ENCODE data around the gene CCDC171.
"Not testable (repeated sequence)": the region's sequence is repeated elsewhere in the genome, so short reads cannot be mapped to it uniquely, and the experiment has no call there.

Gene CCDC171

DNA sequence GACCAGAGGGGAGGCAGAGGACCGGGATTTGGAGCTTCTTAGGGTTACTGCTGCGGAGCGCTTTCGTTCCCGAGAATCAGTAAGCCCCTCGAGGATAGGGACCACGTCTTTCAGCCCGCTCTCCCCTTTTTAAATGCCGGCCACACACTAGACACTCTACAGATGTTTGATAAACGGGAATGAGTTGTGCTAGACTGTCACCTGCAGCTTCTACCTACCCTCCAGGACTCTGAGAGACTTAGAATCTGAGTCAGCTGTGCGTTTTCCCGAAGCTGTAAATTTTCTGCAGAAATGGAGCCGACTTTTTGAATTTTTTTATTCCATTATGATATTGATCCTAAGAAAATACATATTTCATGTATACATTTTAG is 670 bp downstream of the CCDC171 start:
- DNase-seq (ENCODE audit: low spot score), result no peak
- no peak for FAIRE-seq

DNA sequence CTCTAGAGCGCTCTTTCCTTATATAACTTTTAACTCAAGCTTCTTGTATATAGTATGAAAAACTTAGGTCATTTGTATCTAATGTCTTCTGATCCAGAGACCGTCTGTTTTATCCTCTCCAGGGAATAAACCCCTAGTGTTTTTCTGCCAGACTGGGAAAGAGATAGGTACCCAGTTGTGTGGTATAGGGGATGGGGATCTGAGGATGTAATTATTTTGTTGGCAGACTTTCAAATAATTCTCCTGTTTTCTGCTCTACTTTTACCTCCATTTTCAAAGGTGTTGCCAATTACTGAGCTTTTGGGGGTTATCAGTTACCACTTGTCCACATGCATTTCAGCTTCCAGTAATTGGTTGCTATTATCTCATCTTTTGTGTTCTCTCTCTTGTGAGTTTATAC is 17.9 kb downstream of the CCDC171 start:
- FAIRE-seq, result no peak
- DNase-seq (ENCODE audit: low spot score), result no peak

DNA sequence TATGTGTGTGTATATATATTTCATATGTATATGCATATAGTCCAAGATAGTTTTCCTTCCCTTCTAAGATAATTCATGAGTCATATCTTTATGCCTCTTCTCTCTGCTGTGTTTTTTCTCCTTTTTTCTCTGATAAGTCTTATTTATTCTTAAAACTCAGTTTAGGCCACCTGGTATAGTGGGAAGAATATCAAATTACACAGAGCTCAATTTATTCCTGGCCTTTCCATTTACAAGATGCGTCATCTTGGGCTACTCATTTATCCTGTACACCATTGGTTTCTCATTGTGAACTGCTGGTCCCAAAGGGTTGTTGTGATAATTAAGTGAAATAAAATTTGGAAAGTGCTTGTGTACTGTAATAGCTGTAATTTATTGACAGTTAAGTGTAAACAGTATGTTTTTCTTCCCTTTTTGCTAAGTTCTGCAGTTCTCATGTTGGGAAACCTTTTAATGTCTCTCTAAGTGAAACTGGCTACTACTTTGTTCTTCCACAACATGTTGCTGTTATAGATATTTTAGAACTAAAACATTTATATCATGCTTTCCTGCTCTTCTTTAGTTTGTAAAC is 19.4 kb downstream of the CCDC171 start:
- FAIRE-seq (no peak), DNase-seq (ENCODE audit: low spot score) (no peak)

DNA sequence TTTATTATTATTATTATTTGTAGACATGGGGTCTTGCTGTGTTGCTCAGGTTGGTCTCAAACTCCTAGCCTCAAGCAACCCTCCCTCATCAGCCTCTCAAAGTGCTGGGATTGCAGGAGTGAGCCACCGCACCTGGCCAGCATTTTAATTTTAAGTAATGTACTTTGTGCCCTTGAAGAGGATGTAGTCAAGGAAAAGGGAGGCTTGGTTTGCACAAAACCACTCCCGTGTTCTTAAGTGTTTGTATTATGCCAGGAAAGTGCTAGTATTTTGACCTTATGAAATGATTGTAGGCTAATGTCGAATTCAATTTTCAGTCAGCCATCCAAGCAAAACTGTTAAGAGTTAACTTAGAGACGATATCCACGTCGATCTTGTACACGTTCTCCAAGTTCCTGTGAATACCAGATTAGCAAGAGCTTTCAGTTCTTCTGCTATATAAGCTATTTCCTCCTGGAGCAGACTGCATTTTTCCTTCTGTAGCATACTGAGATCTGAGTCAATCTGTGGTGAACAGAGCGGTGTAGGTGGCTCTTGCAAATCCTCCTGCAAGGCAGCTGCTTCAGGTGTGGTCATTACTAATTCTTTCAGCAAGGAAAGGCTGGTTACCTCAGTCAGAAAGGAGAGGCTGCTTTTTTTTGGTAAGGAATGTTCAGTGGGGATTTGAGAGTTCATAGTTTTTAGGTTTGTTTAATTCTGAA is 23.7 kb downstream of the CCDC171 start:
- FAIRE-seq, result no peak
- no peak for DNase-seq (ENCODE audit: low spot score)

DNA sequence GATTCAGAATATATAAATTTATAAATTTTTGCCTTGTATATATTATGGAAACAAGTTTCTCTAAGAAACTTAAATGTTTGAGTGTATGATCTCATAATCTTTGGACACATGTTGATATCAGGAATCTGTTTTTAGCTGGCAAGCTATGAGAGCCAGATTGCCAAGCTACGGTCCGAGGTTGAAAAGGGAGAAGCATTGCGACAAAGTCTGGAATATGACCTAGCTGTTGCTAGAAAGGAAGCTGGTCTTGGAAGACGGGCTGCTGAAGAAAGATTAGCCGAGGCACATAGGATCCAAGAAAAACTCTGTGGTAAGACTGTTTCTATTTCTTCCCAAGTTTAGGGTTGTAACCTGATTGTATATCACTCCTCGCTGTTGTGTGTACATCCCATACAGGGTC is 25.9 kb downstream of the CCDC171 start:
- DNase-seq (ENCODE audit: low spot score), result no peak
- FAIRE-seq, result no peak

DNA sequence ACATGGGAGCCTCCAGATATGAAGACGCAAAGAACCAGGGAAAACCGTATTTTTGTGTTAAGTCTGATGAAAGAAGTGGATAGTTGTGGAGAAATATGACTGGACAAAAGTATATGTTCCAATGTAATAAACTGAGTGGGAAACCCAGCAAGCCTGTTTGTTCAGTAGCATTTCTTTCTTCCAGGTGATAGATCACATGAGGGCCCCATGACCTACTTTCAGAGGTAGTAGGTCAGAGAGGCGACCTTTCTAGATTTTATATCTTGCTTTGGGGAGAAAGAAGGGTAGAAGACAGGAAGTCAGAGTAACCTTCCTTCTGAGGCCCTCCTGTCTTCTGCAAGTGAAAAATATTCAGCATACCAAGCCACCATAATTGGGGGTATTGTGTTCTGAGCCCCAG is 31.5 kb downstream of the CCDC171 start:
- FAIRE-seq (no peak), DNase-seq (ENCODE audit: low spot score) (no peak)

DNA sequence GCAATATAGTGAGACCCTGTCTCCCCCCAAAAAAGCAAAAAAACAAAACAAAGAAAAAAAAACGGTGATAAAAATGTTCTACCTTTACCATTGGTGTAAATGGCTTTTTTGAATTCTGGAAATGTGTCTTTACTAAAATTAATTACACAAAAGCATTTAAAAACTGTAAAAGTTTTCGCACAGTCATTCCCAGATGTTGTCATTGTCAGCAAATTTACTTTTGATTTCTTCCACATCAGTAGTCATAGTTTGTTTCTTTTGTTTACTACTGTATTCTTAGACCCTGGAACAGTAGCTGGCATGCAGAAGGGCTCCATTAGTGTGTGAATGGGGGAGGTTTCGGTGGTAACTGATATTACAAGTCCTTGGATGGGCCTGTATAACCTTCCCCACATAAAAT is 39.5 kb downstream of the CCDC171 start:
- no peak for FAIRE-seq
- DNase-seq (ENCODE audit: low spot score), result no peak

DNA sequence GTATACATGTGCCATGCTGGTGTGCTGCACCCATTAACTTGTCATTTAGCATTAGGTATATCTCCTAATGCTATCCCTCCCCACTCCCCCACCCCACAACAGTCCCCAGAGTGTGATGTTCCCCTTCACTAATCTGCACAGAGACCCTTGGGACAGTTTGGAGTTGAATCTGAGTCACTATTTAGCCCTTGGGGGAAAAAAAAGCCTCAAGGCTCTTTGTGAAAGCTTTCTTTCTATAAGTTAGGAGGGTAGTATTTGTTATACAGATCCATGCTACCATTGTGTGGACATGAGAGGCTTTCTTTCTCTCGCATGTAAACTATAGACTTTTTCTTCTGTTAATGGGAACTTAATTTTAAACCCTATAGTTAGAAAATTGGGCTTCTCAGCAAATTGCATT is 40.1 kb downstream of the CCDC171 start:
- not testable (repeated sequence) for DNase-seq (ENCODE audit: low spot score); FAIRE-seq

DNA sequence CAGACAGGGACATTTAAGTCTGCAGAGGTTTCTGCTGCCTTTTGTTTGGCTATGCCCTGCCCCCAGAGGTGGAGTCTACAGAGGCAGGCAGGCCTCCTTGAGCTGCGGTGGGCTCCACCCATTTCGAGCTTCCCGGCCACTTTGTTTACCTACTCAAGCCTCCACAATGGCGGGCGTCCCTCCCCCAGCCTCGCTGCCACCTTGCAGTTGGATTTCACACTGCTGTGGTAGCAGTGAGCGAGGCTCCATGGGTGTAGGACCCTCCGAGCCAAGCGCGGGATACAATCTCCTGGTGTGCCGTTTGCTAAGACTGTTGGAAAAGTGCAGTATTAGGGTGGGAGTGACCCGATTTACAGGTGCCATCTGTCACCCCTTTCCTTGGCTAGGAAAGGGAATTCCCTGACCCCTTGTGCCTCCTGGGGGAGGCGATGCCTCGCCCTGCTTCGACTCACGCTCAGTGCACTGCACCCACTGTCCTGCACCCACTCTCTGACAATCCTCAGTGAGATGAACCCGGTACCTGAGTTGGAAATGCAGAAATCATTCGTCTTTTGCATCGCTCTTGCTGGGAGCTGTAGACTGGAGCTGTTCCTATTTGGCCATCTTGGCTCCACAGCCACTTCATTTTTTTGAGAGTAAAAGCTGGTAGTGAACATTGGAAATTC is 48.0 kb downstream of the CCDC171 start:
- DNase-seq (ENCODE audit: low spot score); FAIRE-seq: not testable (repeated sequence)

DNA sequence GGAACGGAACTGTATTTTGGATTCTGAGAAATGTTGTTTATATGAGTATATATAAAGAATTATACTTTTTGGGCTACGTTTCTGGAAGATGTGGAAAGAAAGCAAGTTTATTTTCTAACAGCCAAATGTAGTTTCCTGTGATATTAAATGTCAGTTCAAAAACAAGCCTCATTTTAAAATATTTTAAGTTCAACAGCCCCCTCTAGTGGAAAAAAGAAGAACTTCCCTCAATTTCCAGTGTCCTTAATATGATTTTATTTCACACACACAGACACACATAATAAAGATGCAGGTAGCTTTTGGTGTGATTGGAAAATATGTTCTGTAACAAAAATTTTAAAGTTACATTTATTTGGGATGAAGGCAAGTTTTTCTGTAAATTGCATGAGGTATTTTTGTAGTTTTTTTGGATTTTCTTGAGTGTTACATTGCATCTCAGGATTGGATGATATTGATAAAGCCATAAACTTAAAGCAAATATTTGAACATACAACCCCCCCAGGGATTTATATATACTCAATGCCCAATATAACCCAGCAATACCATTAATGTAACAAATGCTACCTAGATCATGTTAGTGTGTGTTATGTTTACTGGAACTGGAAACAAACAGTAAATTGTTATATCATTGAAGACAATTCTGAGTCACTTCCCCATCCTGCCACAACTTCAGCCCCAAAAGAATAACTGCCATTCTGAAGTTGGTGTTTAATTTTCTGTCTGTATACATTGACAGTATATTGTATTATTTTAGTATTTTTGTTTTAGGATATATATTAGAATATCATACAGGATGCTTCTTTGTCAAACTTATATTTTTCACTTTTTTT is 54.0 kb downstream of the CCDC171 start:
- FAIRE-seq (peak; percentile 84), DNase-seq (ENCODE audit: low spot score) (peak; percentile 31)

DNA sequence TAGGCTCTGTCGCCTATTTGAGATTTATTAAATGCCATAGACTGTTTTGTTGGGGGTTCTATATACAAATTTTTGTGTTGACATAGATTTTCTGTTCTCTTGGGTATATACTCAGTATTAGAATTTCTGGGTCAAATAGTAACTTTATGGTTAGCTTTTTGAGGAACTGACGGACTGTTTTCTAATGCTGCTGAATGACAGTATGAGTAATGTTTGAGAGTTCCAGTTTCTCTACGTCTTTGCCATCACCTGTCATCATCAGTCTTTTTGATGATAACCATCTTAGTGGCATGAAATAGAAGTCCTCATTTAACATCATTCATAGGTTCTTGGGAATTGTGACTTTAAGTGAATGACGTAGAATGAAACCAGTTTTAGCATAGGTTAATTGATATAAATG is 60.1 kb downstream of the CCDC171 start:
- DNase-seq (ENCODE audit: low spot score) (no peak), FAIRE-seq (no peak)

DNA sequence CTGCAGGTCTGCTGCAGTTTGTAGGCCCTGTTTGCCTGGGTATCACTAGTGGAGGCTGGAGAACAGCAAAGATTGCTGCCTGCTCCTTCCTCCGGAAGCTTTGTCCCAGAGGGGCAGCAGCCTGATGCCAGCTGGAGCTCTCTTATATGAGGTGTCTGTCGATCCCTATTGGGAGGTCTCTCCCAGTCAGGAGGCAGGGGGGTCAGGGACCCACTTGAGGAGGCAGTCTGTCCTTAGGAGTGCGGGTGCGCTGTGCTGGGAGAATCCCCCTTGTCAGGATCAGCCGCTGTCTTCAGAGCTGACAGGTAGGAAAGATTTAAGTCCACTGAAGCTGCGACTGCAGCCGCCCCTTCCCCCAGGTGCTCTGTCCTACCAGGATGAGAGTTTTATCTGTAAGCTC is 64.9 kb downstream of the CCDC171 start:
- DNase-seq (ENCODE audit: low spot score) (no peak), FAIRE-seq (no peak)

DNA sequence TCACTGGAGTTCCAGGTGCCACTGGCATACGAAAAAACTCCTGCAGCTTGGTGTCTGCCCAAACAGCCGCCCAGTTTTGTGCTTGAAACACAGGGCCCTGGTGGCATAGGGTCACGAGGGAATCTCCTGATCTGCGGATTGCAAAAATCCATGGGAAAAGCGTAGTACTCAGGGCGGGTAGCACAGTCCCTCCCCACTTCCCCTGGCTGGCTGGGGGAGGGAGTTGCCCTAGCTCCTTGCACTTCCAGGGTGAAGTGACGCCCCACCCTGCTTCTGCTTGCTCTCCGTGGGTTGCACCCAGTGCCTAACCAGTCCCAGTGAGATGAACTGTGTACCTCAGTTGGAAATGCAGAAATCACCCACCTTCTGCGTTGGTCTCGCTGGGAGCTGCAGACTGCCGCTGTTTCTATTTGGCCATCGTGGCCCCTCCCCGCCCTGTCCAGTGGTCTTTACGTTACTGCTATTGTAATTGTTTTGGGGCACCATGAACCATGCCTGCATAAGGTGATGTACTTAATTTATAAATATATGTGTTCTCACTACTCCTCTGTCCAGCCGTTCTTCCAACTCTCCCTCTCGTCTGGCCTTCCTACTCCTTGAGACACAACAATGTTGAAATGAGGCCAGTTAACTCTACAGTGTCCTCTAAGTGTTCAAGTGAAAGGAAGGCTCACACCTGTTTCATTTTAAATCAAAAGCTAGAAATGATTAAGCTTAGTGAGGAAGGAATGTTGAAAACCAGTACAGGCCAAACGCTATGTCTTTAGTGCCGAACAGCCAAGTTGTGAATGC is 65.9 kb downstream of the CCDC171 start:
- no peak for FAIRE-seq
- no peak for DNase-seq (ENCODE audit: low spot score)

DNA sequence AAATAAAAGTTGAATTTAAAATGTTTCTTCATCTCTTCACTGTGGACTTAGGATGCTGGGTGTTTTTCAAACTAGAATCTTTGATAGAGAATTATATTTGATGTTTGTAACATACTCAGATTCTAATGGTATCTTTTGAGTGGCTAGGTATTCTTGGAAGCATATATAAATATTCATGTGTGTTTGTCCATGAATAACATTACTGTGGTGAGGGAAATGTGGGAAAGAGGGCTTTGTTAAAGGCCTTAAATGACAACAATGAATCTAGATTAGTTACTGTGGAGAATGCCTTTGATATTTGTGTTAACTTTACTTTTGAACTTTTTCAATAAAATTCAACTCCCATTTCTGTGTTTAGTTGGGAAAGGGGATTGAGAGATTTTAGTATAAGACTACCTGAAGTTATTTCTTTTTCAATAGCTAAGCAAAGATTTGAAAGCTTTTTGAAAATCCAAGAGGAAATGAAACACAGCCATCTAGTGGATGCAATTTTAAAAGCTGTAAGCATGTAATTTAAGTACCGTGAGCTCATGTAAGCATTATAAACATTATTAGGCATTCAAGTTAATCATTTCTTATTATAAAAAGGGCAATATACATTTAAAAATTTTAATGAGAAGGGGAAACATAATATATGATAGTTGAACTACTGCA is 69.6 kb downstream of the CCDC171 start:
- FAIRE-seq, result peak; percentile 7
- DNase-seq (ENCODE audit: low spot score), result no peak

DNA sequence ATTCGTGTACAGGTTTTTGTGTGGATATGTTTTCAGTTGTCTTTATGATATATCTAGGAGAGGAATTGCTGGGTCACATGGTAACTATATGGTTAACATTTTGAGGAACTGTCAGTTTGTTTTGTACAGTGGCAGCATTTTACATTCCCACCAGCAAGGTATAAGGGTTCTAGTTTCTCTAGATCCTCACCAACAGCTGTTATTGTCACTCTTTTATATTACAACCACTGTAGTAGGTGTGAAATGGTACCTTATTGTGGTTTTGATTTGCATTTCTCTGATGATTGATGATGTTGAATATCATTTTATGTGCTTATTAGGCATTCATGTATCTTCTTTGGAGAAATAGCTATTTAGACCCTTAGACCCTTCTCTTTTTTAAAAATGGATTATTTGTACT is 82.9 kb downstream of the CCDC171 start:
- no peak for DNase-seq (ENCODE audit: low spot score)
- FAIRE-seq, result no peak

DNA sequence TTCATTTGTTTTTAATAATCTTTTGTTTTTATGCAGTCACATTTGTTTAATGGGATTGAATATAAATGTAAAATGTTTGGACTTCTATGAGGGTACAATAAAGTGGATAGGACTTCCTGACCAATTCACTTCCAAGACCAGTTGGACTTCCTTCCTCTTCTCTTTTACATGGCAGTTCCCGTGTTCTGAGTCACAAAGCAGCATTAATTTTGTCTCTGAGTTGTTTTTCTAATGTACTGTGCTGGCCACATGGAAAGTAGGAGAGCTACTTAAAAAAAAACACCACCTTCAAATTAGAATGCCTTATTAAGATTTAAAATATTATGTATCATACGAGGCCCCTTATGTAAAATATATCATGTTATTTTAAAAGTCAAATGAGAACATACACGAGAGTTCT is 87.3 kb downstream of the CCDC171 start:
- FAIRE-seq, result no peak

DNA sequence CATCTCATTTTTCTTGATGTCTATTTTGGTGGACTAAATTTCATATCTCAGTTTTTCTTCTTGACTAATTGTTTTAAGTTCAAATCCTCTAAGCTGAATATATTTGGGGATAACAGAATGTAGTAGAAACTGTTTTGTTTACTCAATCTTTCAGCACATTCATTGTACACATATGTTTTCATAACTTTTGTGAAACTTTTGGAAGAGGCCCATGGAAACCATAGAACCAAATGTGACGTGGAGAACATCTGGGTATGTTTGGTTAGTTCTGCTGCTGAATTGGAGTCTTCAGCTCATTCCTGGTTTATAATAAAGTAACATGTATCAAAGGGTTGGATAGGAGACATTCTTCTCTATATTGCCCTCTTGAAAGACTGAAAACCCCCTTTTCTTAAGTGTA is 88.4 kb downstream of the CCDC171 start:
- DNase-seq (ENCODE audit: low spot score), result no peak
- no peak for FAIRE-seq

More for the DNA sequence above, 87.3 kb downstream of the CCDC171 start:
- DNase-seq (ENCODE audit: low spot score), result no peak

DNA sequence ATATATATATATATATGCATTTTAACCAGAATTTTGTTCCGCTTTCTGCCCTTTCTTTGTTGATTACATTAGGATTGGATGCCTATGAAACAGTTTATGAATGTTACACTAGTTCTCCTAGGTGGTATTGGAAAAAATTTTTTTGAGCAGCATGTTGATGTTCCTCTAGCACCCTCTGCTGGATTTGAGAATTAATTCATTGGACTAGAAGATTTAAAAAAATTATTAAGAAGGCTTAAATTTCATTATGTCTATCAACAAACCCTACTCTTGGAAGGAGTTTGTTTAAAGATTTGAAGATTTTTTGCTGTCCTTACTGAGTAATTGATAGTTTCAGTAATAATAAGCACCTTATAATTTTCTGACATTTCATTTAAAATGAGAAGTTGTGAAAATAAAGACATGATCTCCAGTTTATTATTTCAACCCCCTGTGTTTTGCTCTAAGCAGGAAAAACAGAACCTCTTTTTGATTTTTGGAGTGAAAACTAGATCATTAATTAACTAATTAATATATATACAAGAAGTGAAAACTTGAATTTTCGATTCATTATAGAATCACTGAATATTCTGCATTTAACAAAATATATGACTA is 89.6 kb downstream of the CCDC171 start:
- peak; percentile 60 for FAIRE-seq
- DNase-seq (ENCODE audit: low spot score), result no peak

DNA sequence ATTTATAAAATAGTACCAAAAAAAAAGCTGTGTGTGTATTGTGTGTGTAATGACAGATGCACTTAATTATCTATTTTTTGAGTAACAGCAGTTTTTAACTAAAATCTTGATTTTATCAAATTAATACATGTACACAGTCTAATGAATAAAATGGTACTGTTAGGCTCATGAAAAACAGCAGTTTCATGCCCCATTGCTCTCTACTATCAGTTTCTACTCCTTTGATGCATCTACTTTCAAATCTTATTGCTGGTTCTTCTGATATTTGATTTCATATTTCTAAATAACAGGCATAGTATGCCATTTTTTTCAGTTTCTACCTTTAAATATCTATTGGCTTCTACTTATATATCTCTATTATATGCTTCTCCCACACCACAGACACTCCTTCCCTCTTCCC is 117.4 kb downstream of the CCDC171 start:
- no peak for DNase-seq (ENCODE audit: low spot score)
- no peak for FAIRE-seq

DNA sequence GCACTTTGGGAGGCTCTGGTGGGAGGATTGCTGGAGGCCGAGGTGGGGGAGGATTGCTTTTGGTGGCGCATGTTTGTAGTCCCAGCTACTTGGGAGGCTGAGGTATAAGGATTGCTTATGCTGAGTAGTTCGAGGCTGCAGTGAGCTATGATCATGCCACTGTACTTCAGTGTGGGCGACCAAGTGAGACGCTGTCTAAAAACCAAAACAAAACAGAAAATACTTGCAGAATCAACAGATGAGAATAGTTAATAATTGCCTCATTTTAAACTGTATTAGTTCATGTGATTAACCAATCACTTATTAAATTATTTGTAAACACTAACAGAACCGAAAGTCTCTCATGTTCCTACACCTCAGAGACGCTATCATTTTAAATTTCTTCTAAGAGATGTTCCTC is 118.1 kb downstream of the CCDC171 start:
- no peak for DNase-seq (ENCODE audit: low spot score)
- no peak for FAIRE-seq
